ENCODE data around the gene MDM1.

- TF ChIP-seq CTCF (IDR thresholded peaks at IDR 0.05; ENCODE audit: low read depth, low read length, missing input control), result no peak
- TF ChIP-seq REST (IDR thresholded peaks at IDR 0.05), result no peak
- no peak for TF ChIP-seq TAF1 (conservative IDR thresholded peaks at IDR 0.05)
- no peak for TF ChIP-seq MAX (IDR thresholded peaks at IDR 0.05)
- no peak for TF ChIP-seq HNF4G (IDR thresholded peaks at IDR 0.05)
- no peak for TF ChIP-seq SP1 (IDR thresholded peaks at IDR 0.05)
- TF ChIP-seq EGR1 (IDR thresholded peaks at IDR 0.05; ENCODE audit: low read depth in 2 of 2), result no peak
- no peak for TF ChIP-seq RAD21 (IDR thresholded peaks at IDR 0.05)
- no peak for TF ChIP-seq NR2F2 (IDR thresholded peaks at IDR 0.05)
- TF ChIP-seq ZBTB33 (IDR thresholded peaks at IDR 0.05), result no peak
- no peak for TF ChIP-seq GABPA (IDR thresholded peaks at IDR 0.05 in 1 of 2, conservative IDR thresholded peaks at IDR 0.05 in 1 of 2)
- no peak for TF ChIP-seq YY1 (IDR thresholded peaks at IDR 0.05)
- TF ChIP-seq ATF3 (IDR thresholded peaks at IDR 0.05), result no peak
- TF ChIP-seq FOXA1 (IDR thresholded peaks at IDR 0.05), result no peak
These were observed 678 bp downstream of the MDM1 start for GRCh38 chr12:68331500-68331868.
